GM23248 (cell line): ENCODE results near the gene FARP1. TPM values are rescaled to one million over a fixed set of nuclear protein-coding genes. Genes with fewer than 3 reads are reported as not detected.

Experiments used
- DNase-seq: peaks from one replicate; pipeline ENCODE4 v3.0.0-alpha.2; 2015
- H2AFZ ChIP-seq: fragments of 200-600 bp; sonication (generic); 2 replicates; pipeline ENCODE4 v1.6.1; 2016; ENCODE audit warnings: antibody characterized with exemption
- H3F3A ChIP-seq: fragments of 200-600 bp; sonication (generic); 2 replicates; pipeline ENCODE4 v1.6.1; 2016; ENCODE audit warnings: mild to moderate bottlenecking, antibody characterized with exemption, mixed run types; ENCODE audit not compliant: insufficient read depth
- H3K27ac ChIP-seq: fragments of 200-600 bp; sonication (generic); 2 replicates; pipeline ENCODE4 v1.5.1; 2016; ENCODE audit warnings: mild to moderate bottlenecking
- H3K27me3 ChIP-seq: fragments of 200-600 bp; sonication (generic); replicated peaks from 2 replicates; pipeline ENCODE4 v1.6.1; 2016; ENCODE audit warnings: mild to moderate bottlenecking; ENCODE audit not compliant: insufficient read depth
- H3K36me3 ChIP-seq: fragments of 200-600 bp; sonication (generic); 2 replicates; pipeline ENCODE4 v1.6.1; 2016; ENCODE audit warnings: low read depth, mild to moderate bottlenecking
- H3K4me1 ChIP-seq: fragments of 200-600 bp; sonication (generic); 2 replicates; pipeline ENCODE4 v1.6.1; 2016; ENCODE audit warnings: mild to moderate bottlenecking; ENCODE audit not compliant: insufficient read depth
- H3K4me2 ChIP-seq: fragments of 200-600 bp; sonication (generic); one replicate; pipeline ENCODE4 v1.6.1; 2016; ENCODE audit warnings: mild to moderate bottlenecking; ENCODE audit not compliant: unreplicated experiment
- H3K4me3 ChIP-seq: fragments of 200-600 bp; sonication (generic); 2 replicates; pipeline ENCODE4 v1.5.1; 2016; ENCODE audit warnings: mild to moderate bottlenecking
- H3K79me2 ChIP-seq: fragments of 200-600 bp; sonication (generic); 2 replicates; pipeline ENCODE4 v1.6.1; 2016; ENCODE audit warnings: mild to moderate bottlenecking; ENCODE audit not compliant: insufficient read depth
- H3K9ac ChIP-seq: fragments of 200-600 bp; sonication (generic); 2 replicates; pipeline ENCODE4 v1.6.1; 2016; ENCODE audit warnings: mild to moderate bottlenecking
- H3K9me2 ChIP-seq: fragments of 200-600 bp; sonication (generic); 2 replicates; pipeline ENCODE4 v1.6.1; 2016; ENCODE audit warnings: mixed run types, mild to moderate bottlenecking, moderate library complexity; ENCODE audit not compliant: insufficient read depth
- H3K9me3 ChIP-seq: fragments of 200-600 bp; sonication (generic); one replicate; pipeline ENCODE4 v1.6.1; 2017; ENCODE audit warnings: low read depth
- H4K20me1 ChIP-seq: fragments of 200-600 bp; sonication (generic); 2 replicates; pipeline ENCODE4 v1.6.0; 2016; ENCODE audit not compliant: insufficient read depth
- EZH2 ChIP-seq: fragments of 200-600 bp; sonication (generic); IDR thresholded peaks from 2 replicates; pipeline ENCODE4 v1.6.1; 2018; ENCODE audit warnings: antibody characterized with exemption, mild to moderate bottlenecking; ENCODE audit not compliant: insufficient read depth, poor library complexity, severe bottlenecking
- EZH2phosphoT487 ChIP-seq: fragments of 200-600 bp; sonication (generic); IDR thresholded peaks from 2 replicates; pipeline ENCODE4 v1.6.1; 2018; ENCODE audit warnings: antibody characterized with exemption, moderate library complexity, mild to moderate bottlenecking, low read depth; ENCODE audit not compliant: insufficient read depth
- WGBS, 2 experiments: methylation state at CpG; one replicate each; pipeline ENCODE4 v1.1.6; 2015 to 2017; ENCODE audit warnings: low lambda C conversion rate in 2 of 2, low coverage in 1 of 2; ENCODE audit errors: missing lambda C conversion rate in 2 of 2; 5-methylcytosine and 5-hydroxymethylcytosine counted together
- in situ Hi-C: fragments of 300-500 bp; cut with MboI; formaldehyde crosslinking; loops from 2 replicates; pipeline ENCODE4 v1.15.0; 2020
- polyA plus RNA-seq: library from polyadenylated mRNA; unstranded; fragments of >200 nt; fragmentation: Nextera tagmentation; extraction: Ambion mirVana; gene quantifications from 2 replicates; pipeline ENCODE4 v1.2.1, GENCODE V29; 2016
- total RNA-seq: library from RNA; depleted of rRNA; stranded (reverse); fragments of >200 nt; shearing (Covaris generic); gene quantifications from 2 replicates; pipeline ENCODE4 v1.2.3, GENCODE V29; 2014

Gene FARP1
- total and polyA plus RNA-seq, 2 experiments from 2014 or later = 53.7 to 56.6 TPM

DNA sequence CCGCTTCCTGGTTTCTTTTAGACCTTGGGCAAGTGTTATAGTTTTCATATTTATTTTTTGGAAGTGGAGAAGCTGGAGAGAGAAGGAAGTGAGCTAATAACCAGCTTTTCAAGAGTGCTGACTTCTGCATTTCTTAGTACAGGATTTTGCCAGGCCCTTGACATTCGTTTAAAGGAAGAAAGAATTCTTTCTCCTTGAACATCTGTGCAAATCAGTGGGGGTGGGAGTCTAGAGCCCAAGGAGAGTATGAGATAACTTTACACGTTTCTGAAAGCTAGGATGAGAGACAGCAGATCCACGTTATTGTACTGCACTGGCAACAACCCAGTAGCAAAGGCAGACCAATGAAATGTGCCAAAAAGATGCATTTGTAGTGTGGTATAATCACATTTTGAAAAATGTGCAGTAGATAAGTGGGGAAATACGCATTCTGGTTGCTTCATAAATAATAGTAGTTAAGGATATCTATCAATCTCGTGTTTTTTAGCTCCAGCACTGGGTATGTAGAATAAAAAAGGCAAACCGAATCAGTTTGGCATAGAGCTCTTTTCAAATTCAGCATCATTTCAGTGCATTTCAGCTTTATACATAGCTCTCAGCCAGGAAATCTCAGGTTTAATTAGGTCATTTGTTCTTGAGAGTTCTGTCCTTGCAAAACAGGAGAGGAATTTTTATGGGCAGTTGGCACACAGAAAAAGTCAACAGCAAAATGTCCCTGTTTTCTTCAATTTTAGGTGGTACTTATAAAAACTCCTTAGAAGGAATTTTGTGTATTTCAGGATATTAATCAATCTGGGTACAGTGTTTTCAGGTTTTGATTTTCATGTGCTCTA, 29.9 kb downstream of the FARP1 start:
- WGBS, 2 experiments = 24 to 25% methylated on average over 7 of the region's 7 CpGs
- Histone ChIP-seq H3K27me3 (no peaks in the 10 kb centered on the region), H3K4me1 (peaks cover 49% of the 10 kb centered on the region), H3K4me3 (peak overlapping the region; percentile 59), H3K4me2 (peak overlapping the region; percentile 89), H3K9me2 (no peaks in the 10 kb centered on the region), H3K9me3 (no peaks in the 10 kb centered on the region), H4K20me1 (no peaks in the 10 kb centered on the region; the same call in 1 of the 2 replicates), H3K36me3 (no peaks in the 10 kb centered on the region), H3K9ac (peak overlapping the region; percentile 75), H2AFZ (peak overlapping the region; percentile 8), H3K79me2 (peaks cover 79% of the 10 kb centered on the region), H3K27ac (peak overlapping the region; percentile 87), H3F3A (peaks cover 52% of the 10 kb centered on the region)
- peak; percentile 61 for DNase-seq
- in situ Hi-C loops = no loop called here
- no peak for TF ChIP-seq EZH2phosphoT487
- no peak for TF ChIP-seq EZH2

DNA sequence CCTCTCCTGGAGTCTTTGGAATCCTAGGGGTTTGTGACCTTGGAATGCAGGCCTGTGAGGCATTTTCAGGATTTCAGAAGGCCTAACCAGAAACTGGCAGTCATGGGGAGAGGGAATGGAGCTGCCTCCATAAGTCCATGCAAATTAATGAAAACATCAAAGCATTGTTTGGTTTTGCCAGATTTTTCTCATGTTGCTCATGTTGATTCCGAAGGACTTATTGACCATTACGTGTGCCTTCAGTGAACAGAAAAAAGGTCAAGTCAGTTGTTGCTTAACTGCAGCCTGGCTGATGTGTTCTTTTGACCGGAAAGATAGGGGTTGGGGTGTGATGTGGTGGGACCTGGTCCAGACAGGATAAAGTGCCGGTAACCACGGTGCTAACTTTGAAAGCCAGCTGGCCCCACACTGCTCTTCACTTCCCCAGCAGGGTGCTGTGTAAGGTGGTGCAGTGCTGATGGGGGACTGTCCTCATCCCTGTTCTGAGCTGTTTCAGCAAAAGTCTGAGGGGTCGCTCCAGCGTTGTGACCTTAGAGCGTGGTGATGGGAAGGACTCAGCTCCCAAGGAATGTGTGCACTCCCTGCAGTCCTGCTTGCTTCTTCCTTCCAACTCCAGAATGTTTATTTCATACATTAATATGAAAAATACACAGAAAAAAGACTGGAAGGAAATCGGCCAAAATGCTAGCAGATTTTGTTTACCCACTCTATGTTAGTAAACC, 30.7 kb downstream of the FARP1 start:
- peak overlapping the region; percentile 75 for H3K9ac ChIP-seq
- peaks cover 49% of the 10 kb centered on the region for H3K4me1 ChIP-seq
- H3K4me2 ChIP-seq = peak overlapping the region; percentile 89
- peak; percentile 93 for DNase-seq
- 1% methylated on average over 9 of the region's 9 CpGs for WGBS, 2 experiments
- no peaks in the 10 kb centered on the region; the same call in 1 of the 2 replicates for H4K20me1 ChIP-seq
- peaks cover 52% of the 10 kb centered on the region for H3F3A ChIP-seq
- no peaks in the 10 kb centered on the region for H3K36me3 ChIP-seq
- H3K27me3 ChIP-seq = no peaks in the 10 kb centered on the region
- H2AFZ ChIP-seq = no peak overlapping the region
- peak overlapping the region; percentile 59 for H3K4me3 ChIP-seq
- peaks cover 80% of the 10 kb centered on the region for H3K79me2 ChIP-seq
- H3K9me2 ChIP-seq = no peaks in the 10 kb centered on the region
- TF ChIP-seq EZH2 (no peak), EZH2phosphoT487 (0 out of 2 replicates have a peak, but pooled peaks have one; percentile 23)
- H3K9me3 ChIP-seq = no peaks in the 10 kb centered on the region
- in situ Hi-C loops = no loop called here
- H3K27ac ChIP-seq = peak overlapping the region; percentile 87

GRCh38 chr13:98174307-98174706, 31.4 kb downstream of the FARP1 start:
- no peak for TF ChIP-seq EZH2
- TF ChIP-seq EZH2phosphoT487 = no peak
- no peak for DNase-seq
- Histone ChIP-seq H4K20me1 (no peaks in the 10 kb centered on the region; the same call in 1 of the 2 replicates), H3K27me3 (no peaks in the 10 kb centered on the region), H2AFZ (no peak overlapping the region), H3K79me2 (peaks cover 80% of the 10 kb centered on the region), H3F3A (peaks cover 52% of the 10 kb centered on the region), H3K27ac (peak overlapping the region; percentile 87), H3K4me1 (peaks cover 49% of the 10 kb centered on the region), H3K9me2 (no peaks in the 10 kb centered on the region), H3K4me2 (peak overlapping the region; percentile 89), H3K36me3 (no peaks in the 10 kb centered on the region), H3K4me3 (peak overlapping the region; percentile 59), H3K9ac (peak overlapping the region; percentile 75), H3K9me3 (no peaks in the 10 kb centered on the region)
- in situ Hi-C loops = no loop called here
- 37% methylated on average over 7 of the region's 7 CpGs for WGBS, 2 experiments

DNA sequence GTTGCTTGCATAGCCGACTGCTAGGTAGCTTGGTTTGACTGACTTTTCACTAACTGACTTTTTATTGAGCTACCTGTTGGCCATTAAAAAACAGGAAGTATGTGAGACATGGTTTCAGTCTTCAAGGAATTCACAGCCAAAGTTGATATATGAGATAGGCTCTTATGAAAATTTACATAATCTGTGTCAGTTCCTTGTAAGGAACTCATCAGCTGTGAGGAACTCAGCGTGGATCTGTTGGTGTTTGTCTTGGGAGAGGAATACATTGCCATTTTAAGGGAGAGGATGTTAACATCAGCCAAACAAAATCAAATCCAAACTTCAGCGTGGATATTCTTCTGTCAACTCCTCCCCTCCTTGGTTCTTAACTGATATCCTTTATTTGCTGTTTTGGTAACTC, 32.1 kb downstream of the FARP1 start:
- Histone ChIP-seq H3K4me1 (peaks cover 49% of the 10 kb centered on the region), H3K9me3 (no peaks in the 10 kb centered on the region), H3K36me3 (no peaks in the 10 kb centered on the region), H3K4me2 (peak overlapping the region; percentile 89), H3K27ac (peak overlapping the region; percentile 87), H3K4me3 (no peak overlapping the region), H3K27me3 (no peaks in the 10 kb centered on the region), H3K9me2 (no peaks in the 10 kb centered on the region), H3K9ac (no peak overlapping the region), H3F3A (peaks cover 52% of the 10 kb centered on the region), H3K79me2 (peaks cover 80% of the 10 kb centered on the region), H2AFZ (no peak overlapping the region), H4K20me1 (no peaks in the 10 kb centered on the region)
- peak; percentile 21 for DNase-seq
- in situ Hi-C loops = no loop called here
- WGBS, 2 experiments = 51% methylated on average over 3 of the region's 3 CpGs
- TF ChIP-seq EZH2phosphoT487 (no peak), EZH2 (no peak)
